ENCODE data around the gene FMNL2.
A peak's percentile ranks its signal among the peaks of the same experiment; 100 is the strongest.

The FMNL2 gene

DNA sequence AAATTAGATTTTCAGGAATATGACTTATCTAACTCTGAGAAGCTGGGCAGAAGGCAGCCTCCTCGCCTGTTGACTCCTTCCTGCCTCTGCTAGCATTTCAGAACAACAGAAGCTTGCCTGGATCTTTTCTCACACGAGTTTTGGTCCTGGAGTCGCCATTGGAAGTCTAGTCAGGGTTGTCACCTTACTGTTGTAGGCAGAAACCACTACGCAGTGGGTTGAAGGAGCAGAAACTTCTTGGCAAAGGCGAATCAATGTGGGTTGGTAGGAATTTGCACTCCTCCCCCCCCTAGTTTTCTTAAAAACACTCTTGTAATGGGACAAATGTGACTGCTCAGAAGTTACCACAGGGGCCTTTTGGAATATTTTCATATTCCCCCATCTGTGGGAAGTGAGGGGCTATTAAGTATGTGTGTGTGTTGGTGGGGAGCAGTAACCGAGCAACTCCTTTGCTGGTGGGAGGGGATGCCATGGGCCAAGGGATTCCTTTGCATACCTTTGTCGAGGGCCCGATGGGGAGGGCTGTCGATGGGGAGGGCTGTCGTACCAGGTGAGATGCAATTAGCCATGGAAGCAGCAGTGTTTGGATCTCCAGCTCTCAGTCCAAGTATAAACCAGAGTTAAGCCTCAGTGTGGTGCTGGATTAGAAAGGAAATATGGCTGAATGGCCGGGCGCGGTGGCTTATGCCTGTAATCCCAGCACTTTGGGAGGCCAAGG is 117.4 kb downstream of the FMNL2 start:
- no peak for DNase-seq

DNA sequence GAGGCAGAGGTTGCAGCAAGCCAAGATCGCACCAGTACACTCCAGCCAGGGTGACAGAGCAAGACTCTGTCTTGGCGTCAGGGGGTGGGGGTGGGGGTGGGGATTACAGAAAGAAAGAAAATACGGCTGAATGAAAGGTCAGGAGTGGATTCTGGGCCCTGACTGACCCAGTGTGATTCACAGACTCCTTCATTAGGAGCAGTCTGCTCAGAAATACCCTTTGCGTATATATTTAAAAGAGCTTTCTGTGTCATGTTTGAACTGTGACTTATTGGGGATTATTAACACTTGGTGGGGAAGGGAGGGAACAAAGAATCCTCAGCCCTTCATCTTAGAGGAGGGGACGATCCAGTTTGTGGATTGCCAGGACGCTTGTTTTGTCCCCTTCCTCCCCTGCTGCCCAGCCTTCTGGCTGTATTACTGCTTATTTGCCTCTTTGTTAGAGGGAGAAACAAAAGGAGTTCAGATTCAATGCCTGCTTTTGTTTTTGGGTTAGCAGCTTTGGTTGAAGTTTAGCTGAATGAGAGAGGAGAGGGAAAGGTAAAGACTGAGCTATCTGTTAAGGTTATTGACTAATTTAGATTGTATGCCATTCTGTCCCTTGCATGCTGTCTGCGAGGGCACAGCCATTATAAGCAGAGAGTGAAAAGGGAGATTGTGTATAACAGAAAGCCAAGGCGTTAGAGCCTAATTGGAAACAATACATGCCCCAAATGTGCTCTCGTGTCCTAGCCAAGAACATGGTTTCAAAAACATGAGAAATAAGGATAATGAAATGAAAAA is 118.3 kb downstream of the FMNL2 start:
- peak; percentile 56 to 58 for DNase-seq

DNA sequence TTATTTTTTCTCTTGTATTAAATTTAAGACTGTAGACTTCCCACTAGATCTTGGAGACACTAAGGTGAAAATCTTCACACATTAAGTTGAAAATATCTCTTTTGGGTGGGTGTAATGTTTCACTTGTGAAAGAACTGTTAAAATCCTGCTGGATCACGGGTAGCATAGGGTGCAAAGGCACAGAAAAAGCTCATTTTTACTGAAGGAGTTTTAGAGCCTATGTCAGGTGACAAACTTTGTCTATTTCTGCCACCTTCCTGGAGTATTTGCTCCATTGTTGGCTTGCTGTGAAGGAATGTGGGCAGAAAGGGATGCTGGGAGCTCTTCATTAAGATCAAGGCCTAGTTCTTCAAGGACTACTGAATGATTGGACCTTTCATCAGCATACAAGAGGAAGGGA is 119.4 kb downstream of the FMNL2 start:
- no peak for DNase-seq

DNA sequence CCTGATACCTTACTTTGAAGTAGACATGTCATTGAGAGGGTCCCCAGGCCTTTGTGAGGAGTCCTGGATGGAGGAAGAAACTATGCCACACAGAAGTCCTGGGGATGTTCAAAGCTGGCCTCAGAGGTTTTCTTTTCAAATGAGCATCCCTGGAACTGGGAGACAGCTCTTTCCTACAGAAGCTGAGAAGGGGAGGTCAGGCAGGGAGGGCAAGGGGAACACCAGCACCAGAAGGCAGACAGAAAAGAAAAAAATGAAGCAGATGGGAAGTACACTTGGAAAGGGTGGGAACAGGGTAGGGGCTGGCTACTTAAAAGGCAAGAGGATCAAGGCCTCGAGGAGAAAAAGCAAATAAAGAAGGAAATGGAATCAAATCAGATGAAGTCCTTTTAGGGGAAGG is 120.0 kb downstream of the FMNL2 start:
- DNase-seq: peak; percentile 59 to 83

DNA sequence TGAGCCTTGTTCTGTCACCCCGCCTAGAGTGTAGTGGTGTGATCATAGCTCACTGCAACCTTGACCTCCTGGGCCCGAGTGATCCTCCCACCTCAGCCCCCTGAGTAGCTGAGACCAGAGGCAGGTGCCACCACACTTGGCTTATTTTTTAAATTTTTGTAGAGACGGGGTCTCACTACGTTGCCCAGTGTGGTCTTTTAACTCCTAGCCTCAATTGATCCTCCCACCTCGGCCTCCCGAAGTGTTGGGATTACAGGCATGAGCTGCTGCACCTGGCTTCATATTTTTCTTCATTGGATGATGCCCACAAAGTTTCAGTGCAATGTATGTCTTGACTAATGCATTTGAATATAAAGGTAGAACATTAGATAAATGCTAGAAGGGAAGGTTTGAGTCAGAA is 120.8 kb downstream of the FMNL2 start:
- DNase-seq: no peak

DNA sequence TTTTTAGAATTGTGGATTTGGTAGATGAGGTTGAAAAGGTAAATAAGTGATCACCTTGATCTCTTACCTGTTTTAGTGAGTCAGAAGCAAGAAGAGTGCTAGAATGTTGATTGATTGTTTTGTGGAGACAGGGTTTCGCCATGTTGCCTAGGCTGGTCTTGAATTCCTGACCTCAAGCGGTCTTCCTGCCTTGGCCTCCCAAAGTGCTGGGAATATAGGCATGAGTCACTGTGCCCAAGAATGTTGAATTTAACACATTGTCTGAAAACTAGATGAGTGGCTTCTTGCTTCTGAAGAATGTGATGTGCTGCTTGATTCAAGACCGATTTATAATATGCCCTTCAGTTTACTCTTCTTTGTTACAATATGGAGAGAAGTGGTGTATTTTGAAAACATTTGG is 121.3 kb downstream of the FMNL2 start:
- DNase-seq: no peak

DNA sequence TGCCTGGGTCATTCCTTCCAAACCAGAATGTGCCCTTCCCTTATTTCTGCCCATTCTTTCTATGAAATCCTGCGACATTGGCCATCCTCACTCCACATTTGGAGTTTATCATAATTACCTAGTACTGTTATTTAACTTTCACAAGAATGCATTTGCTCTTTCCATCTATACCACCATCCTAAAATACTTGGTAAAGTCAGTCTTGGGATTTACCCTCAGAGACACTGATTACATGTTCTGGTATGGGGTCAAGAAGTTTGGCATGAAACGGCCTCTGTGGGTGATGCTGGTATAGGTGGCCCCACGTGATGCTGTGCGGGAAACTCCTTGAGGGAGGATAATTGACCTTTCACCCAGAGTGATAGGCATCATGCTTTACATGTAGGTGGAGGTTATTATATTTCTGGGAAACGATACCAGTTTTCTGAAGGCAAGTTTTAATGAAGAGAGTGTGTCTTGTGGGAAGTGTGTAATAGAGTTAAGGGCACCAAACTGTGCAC is 123.5 kb downstream of the FMNL2 start:
- no peak for DNase-seq

DNA sequence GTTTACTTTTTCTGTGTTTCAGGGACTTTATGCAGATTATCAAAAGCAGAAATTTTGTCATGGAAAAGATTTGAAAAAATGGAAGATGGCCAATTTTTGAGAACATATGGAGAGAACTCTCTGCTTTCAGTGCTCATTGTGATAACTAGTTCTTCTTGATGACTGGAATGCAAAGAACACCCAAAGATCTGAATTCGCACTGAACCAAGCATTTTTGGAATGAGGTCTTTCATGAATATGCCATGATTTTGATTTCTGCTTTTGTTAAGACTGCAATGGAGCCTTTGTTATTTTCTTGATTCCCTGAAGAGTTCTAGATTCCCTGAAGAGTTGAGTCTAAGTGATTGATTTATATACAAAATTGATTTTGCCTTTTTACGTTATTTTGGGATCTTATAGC is 124.1 kb downstream of the FMNL2 start:
- no peak for DNase-seq

DNA sequence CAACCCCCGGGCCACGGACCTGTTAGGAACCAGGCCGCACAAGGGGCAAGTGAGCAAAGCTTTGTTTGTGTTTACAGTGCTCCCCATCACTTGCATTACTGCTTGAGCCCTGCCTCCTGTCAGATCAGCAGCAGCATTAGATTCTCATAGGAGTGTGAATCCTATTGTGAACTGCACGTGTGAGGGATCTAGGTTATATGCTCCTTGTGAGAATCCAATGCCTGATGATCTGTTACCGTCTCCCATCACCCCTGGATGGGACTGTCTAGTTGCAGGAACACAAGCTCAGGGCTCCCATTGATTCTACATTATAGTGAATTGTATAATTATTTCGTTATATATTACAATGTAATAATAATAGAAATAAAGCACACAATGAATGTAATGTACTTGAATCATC is 125.6 kb downstream of the FMNL2 start:
- DNase-seq: no peak

DNA sequence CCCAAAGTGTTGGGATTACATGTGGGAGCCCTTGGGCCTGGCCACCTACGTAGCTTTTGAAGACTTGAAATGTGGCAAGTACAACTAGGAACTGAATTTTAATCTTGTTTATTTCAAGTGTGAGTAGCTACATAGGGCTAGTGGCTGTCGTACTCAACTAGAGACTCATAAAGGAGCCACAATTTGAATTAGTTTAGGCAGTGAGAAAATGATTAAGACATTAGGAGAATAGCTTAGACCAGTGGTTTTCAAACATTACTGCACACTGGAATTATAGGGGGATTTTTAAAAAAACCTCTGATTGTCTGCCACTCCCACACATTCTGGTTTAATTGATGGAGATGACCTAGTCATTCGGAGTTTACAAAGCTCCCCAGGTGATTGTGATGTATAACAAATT is 127.1 kb downstream of the FMNL2 start:
- DNase-seq: no peak

DNA sequence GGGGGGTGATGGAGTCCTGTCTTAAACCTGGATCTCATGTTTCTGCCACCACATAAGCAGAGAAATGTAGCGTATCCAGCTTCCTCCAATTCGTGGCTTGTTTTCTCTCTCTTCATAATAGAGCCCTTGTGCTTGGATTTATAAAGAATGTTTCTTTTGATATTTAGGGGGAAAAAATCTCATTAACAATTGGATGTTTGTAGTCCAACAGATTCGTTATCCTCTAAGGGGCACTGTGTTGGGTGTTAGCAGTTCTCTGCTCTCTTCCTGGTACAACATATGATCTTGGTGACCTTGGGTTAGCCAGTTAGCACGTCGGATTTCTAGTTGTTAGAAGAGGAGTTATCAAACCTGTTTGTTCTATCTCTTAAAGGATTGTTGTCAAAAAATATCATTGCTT is 127.8 kb downstream of the FMNL2 start:
- no peak for DNase-seq

DNA sequence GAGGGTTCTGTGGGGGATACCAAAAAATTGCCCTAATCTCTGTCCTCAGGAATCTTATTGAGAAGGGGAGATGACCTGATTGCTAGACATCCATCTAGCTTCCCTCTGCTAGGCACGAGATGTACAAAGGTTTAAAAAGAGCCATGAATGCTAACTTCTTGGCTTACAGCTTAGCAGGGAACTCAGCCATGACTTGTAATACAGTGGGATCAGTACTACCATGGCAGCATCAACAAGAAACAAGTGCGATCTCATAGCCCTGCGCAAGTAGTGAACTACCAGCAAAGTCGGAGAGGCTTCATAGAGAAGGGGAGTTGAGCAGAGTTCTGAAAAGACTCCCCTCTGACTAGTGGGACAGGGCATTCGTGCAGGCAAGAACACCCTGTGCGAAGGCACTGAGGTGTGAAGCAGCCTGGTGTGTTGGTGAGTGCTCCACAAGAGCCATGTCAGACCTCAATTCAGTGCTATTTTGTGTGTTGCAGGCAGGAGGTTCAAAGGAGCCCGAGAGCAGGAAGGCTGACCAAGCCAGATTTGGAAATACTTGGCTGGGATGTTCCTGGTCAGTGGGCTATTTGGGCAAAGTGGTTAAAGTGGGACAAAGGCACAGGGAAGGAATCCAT is 130.0 kb downstream of the FMNL2 start:
- peak; percentile 78 to 86 for DNase-seq

DNA sequence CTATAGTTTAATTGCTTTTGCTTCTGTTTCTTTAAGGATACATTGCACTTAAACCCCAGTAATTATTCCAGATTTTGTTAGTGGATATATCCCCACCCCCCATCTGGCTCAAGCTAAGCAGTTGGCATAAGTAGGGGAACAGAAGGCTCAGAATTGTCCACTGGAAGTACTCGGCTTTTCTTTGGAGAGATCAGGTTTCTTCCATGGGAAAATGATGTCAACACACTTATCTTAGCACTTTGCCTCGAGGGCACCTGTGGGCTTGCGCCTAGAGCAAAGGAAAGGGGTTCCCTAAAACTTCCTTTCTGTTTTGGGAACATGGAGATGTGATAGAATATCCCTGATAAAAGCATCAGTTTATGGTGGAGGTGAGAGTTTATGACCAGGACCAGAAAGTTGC is 130.6 kb downstream of the FMNL2 start:
- peak; percentile 90 to 98 for DNase-seq

DNA sequence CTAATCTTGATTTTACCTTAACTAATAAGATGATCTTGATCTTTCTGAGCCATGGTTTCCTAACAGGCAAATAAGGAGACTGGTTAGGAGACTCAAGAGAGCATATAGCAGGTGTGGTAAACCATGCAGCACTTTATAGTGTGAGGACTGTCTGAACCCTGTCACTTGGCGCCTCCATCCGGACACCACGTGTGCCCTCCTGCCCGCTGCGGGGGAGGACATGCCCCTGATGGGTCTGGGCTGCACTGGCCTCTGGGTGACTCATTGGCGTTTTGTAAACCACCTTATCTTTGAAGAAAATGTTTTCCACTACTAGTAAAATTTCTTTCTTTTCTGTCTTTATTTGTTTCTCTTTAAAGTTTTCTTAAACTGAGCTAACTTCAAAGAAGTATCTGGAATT is 131.1 kb downstream of the FMNL2 start:
- DNase-seq: peak; percentile 47 to 75

DNA sequence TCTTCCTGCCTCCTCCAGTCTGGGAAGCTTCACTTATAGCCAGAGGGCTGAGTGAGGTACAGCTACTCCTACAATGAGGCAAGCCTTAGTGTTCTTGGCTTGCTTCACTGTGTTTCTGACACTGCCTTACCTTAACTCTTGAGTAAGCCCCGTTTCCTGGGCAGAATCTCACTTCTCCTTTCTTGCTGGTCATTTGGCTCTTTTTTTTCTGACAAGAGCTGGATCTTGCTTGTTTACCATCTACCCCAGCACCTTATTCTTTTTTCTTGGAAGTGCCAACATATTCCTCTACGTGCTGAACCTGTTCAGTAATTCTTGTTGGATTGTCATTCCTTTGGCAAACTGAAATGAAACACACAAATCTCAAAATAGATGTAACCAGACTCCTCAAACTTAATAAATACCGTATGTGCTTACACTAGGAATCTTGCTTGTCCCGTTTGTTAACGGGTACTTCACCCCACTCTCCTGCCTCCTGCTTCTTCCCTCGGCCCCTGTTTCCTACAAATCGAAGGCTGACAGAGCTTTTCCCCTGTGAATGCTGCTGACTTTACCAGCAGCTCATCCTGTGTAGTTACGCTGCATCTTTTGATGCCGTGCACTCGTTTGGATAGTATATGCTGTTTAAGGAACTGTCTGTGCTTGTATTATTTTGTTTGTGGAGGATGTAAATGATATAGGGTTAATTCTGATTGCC is 132.2 kb downstream of the FMNL2 start:
- DNase-seq: no peak

DNA sequence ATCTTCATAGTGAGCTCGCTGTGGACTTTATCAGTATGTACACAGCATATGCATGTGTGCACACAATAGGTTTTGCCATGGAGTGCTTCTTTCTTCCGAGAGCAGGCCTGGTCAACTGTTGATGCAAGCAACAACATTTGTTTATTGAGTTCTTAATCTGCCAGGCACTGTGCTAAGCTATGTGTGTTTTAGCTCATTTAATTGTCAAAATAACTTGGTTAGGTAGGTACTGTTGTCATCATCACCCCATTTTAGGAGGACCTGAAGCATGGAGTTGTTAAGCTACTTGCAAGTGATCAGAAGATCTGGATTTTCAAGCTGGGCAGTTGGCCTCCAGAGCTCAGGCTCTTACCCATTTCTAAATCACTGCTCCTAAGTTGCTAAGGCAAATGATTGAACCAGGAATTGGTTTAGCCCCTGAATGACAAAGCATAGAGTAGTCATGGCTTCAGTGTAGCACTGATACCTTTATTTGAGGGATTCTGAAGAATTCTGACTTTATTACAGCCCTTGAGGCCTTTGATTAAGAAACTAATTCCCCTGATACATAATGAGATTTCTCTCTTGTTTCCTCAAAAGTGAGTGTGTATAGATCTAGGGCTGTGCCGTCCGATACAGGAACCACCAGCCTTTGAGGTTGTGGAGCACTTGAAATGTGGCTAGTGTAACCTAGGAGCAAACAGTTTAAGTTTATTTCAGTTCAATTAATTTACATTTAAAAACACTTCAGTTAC is 132.9 kb downstream of the FMNL2 start:
- DNase-seq: no peak

DNA sequence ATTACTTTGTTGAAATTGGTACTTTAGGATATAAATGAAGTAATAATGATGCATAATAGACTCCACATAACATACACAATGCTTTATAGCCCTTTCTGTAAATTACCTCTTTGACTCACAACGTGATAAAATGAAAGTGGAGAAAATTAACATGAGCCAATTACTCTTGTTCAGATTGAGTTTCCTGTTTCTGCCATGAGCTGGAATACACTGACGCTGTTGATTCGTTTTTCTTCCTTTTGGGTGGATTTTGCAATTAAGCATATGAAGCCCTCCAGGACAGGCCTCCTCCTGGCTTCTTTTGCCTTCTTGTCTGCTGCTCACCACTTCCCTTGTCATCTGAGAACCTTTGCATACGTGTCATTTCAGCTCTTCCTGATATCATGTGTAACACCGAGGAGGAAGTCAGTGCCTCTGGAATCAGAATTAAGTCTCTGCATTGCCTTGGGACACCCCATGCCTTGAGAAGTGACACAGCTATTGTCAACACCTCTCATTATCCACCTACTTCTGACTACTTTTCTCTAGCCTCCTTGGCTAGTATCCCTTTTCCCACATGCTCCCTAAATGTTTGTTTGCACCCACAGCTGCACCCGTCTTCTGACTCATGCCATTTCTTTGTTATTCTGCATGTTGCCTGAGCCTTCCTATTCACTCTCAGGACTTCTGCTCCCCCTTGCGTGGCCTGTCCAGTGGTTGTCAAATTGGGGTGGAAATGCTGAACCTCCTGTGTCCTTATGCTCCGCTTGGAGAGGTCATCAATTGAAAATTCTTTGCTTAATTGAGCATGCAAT is 134.1 kb downstream of the FMNL2 start:
- DNase-seq: no peak

DNA sequence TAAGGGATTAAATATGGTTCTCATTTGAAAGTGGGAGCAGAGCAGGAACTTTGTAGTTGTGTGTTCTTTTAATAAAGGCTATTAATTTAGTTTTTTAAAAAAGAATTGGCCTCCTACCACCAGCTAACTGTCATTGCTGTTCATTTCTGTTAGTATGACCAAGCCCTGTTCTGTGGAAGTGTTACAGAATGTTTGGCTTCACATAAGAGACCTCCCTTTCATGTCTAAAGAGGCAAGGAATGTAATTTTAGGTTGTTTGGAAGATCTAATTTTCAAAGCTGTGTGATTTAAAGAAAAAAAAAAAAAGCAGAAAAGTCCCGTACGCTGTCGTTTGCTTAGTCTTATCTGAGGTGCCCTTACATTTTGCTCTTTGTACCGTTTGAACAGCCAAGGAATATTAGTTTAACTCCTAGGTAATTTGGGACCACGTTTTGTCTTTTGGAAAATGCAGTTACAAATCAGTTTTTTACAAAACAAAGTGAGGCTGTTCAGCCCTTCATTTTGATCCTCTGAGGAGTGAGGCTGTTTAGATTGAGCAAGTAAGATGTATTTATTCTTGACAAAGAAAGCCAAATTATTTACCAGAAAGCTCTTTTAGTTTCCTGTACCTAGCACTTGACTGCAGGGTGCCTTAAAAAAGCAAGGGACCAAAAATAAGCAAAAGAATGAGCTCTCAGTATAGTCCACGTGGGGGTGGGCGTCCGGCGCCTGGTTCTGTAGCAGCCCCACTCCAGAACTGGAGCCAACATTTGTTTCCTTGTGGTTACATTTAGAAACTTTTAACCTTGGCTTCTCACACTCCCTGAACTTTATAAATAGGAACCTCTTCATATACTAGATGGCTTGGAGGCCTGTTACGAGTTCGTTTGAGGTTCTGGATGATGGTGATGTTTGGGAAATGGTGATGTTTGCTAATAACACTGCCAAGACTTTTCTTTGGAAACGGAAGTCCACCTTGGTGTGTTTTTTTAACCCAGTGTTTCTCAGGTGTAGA is 136.2 kb downstream of the FMNL2 start:
- no peak for DNase-seq

DNA sequence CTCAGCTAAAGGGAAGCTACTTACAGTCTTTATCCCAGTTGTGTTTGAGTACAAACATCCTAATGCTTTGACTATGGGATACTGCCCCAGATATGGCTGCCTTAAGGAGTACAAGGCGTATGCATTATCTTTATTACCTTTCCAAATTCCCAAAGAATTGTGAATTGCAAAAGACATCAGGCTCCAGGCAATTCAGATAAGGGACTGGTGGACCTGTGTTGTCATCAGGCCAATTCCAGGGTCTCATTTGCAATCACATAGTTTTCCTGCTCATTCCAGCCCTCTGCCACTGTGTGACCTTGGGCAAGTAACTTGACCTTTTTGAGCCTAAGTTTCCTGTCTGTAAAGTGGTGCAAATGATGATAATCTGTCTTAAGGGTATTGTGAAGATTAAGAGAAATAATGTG is 137.5 kb downstream of the FMNL2 start:
- no peak for DNase-seq

DNA sequence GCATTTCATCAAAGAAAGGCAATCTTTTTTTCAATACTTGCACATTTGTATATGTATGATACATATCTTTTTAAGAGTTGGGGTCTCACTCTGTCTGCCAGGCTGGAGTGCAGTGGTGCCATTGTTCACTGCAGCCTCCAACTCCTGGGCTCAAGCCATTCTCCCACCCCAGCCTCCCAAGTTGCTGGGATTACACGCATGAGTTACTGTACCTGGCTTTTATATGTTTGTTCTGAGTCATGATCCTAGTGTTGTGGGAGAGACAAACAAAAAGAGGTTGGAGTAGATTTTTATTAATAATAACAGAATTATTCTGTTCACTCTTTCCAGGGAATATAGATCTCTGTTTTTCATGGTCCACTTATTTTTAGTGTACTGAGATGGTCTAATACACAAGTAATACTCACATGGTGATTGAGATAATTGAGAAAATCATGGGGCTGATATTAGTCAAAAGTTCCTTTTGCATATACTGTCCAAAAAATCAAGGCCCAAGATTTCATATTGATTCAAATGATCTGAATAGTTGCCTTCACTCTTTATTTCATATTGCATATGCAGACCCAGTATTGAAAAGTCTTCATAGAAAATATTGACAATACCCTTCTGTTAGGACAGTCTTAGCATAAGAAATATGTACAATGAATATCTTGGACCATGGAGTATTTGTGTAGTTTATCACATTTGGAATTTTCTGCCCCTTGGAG is 138.3 kb downstream of the FMNL2 start:
- DNase-seq: no peak

All from NCI-H524 (cell line).